GM19035 (cell line): ENCODE results near the gene C19orf33.

Experiments used
- ATAC-seq: cut with Tn5 transposase; IDR thresholded peaks from one replicate; pipeline ENCODE4 v1.9.1; 2021; ENCODE audit not compliant: unreplicated experiment

Gene C19orf33

DNA sequence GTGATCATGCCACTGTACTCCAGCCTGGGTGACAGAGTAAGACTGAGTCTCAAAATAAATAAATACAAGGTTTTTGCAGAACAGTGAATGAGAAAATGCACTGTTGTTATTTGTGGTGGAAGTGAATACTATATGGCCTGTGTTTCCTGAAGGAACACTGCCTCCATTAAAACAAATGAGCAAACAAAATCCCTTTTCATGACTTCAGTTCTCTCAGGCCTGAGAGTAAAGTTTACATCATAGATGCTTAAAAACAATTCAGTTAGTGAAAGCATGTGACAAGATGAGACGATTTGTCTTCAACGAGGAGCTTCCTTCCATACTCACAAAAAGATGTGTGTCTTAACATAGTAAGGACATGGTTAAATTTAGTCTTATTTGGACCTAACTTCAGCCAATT is 25.3 kb upstream of the C19orf33 start:
- no peak for ATAC-seq

DNA sequence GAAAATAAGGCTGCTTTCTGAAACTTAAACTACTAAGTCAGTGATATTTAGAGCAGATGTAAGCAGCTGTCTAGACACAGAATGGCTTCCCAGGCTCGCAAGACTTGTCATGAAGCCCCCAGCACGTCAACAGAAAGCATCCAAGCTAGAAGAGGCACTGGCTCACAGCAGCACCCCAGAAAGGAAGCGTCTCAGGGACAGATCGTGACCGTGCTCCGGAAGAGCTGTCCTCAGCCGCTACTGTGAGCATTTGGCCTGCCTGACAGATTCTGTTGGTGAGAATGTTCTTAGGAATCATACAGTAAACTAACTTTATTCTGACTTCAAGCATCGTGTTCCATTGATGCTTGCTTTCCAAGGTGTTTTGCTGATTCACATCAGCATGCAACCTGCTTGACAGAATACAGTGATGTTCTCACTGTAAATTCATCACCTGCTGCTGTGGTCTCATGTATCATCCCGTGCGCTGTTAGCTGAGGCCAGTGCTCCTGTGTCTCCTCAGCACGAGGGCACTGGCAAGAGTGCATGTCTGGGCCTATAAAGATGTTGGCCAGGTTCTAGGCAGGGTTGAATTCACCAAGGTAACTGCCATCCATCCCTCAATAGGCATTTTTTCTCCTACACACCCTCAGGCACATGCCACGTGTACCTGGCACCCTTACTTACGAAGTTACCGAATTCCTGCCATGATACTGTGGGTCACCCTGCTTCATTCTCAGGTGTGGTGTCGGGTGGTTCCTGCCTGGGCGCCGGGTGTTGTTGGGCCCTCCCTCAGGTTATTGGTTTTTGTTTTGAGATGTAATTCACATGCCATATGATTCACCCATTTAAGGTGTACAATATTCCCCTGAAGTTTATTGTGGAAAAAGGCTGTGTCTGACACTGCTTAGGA is 23.8 kb upstream of the C19orf33 start:
- no peak for ATAC-seq

- no peak for ATAC-seq
These were observed 22.1 kb upstream of the C19orf33 start for GRCh38 chr19:38281811-38282566.

DNA sequence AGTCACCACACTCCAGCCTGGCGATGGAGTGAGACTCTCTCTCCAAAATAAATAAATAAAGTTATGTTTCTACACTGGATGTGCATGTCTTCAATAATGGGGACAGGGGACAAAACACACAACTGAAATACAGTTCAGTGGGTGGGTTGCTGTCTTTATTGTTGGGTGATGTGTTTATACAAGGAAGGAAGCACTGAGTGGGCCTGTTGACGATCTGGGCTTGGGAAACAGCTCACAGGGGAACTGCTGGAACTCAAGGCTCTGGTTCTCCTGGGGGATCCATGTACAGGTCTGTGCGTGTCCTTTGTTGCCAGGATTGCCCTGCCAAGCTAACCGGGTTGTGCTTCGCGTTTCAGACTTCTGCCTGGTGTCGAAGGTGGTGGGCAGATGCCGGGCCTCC is 20.8 kb upstream of the C19orf33 start:
- no peak for ATAC-seq

- ATAC-seq, result no peak
These were observed 19.6 kb upstream of the C19orf33 start for GRCh38 chr19:38284422-38284821.

GRCh38 chr19:38285567-38285966 is 18.5 kb upstream of the C19orf33 start:
- no peak for ATAC-seq

- no peak for ATAC-seq
These were observed 16.4 kb upstream of the C19orf33 start for GRCh38 chr19:38287604-38288003.

GRCh38 chr19:38288123-38288855 is 15.8 kb upstream of the C19orf33 start:
- no peak for ATAC-seq

DNA sequence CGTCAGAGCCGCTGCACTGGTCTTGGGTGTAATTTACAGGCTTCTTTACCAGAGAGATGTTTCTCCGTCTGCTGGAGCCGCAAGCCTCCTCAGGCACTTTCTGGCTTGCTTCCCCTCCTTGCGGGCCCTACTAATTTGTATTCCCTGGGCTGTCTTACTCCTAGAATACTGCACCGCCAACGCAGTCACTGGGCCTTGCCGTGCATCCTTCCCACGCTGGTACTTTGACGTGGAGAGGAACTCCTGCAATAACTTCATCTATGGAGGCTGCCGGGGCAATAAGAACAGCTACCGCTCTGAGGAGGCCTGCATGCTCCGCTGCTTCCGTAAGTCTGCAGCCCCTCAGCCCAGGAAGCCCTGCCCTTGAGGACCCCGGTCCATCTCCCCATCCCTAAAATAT is 14.1 kb upstream of the C19orf33 start:
- no peak for ATAC-seq

DNA sequence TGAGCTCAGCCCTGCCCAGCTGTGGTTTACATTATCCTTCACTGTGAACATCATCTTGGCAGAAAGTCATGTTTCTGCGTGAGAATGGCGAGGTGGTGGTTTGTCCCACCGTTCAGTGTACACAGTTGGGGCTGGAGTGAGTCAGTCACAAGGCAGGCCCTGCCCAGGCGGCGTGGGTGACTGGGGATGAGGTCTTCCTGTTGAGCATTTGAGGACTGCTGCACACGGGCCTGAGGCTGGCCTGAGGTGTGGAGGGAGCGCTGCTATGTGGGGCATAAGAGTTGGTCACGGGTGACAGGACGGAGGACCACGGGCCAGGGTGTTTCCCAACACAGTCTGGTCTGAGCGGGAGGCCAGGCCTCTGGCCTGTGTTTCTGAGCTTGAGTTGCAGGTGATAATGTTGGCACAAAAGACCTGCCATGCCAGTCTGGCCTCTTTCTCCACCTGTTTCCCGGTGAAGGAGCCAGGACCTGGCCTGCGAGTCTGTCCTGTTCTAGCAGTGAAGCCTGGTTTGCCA is 13.4 kb upstream of the C19orf33 start:
- ATAC-seq, result no peak

DNA sequence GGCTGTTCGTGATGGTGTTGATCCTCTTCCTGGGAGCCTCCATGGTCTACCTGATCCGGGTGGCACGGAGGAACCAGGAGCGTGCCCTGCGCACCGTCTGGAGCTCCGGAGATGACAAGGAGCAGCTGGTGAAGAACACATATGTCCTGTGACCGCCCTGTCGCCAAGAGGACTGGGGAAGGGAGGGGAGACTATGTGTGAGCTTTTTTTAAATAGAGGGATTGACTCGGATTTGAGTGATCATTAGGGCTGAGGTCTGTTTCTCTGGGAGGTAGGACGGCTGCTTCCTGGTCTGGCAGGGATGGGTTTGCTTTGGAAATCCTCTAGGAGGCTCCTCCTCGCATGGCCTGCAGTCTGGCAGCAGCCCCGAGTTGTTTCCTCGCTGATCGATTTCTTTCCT is 12.2 kb upstream of the C19orf33 start:
- no peak for ATAC-seq

- no peak for ATAC-seq
These were observed 10.8 kb upstream of the C19orf33 start for GRCh38 chr19:38293281-38293680.

GRCh38 chr19:38294090-38294489 is 10.0 kb upstream of the C19orf33 start:
- ATAC-seq, result no peak

DNA sequence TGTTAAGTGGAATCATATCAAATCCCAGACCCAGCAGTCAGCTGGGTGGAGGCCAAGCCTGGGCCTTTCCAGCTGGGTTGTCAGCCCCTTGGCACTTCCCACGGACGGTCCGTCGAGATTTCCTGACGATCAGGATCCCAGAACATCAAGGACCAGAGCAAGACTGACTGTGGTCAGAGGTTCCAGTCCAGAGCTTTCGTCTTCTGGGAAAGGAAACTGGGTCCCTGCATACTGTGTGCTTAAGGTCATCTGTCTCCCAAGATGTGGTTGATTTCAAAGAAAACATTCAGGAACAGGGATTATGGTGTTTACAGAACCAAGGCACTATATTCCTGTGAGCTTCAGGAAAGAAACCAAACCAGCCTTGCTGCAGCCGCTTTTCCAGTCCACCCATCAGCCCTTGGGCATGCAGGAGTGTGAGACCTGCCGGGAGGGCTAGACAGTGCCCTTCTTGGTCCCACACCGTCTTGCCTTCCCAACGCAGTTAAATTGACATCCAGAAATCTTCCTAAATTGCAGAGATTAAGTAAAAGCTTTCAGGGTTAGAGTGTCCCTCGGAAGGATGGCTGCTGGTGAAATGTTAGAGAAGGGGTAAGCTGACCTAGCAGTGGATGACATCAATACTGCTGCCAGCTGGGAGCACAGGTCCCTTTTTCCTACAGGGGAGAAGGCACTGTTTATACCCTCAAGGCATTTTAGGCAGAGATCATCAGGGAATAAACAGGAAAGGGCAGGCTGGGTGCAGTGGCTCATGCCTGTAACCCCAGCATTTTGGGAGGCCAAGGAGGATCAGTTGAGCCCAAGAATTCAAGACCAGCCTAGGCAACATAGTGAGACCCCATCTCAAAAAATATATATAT is 5.0 kb upstream of the C19orf33 start:
- ATAC-seq, result no peak

GRCh38 chr19:38304352-38304865 is 358 bp downstream of the C19orf33 start:
- no peak for ATAC-seq

- ATAC-seq, result no peak
These were observed 897 bp downstream of the C19orf33 start for GRCh38 chr19:38304866-38305429.

- ATAC-seq, result no peak
These were observed 2.2 kb downstream of the C19orf33 start for GRCh38 chr19:38306236-38306635.

- no peak for ATAC-seq
These were observed 3.0 kb downstream of the C19orf33 start for GRCh38 chr19:38307076-38307475.

GRCh38 chr19:38307597-38307996 is 3.5 kb downstream of the C19orf33 start:
- no peak for ATAC-seq
